Psoas muscle (tissue), 8 donors: Measurements from ENCODE around the gene COL23A1. TPM values are rescaled to one million over a fixed set of nuclear protein-coding genes. Genes with fewer than 3 reads are reported as not detected.

Experiments used
- ATAC-seq, 4 donors: fragments of 200-7000 bp; cut with Tn5 transposase; one replicate each; pipeline ENCODE4 v1.9.1; 2020; ENCODE audit warnings: moderate library complexity in 3 of 4, mild to moderate bottlenecking in 2 of 4
- DNase-seq, 2 donors: peaks; one replicate each; pipeline ENCODE4 v3.0.0-alpha.2; 2020
- H3K27ac ChIP-seq: fragments of 200-600 bp; one replicate; pipeline ENCODE4 v1.8.0; 2022
- H3K27me3 ChIP-seq, 3 donors: fragments of 200-600 bp in 1 of 3; one replicate each; pipeline versions ENCODE4 v1.6.1 to v1.8.0; 2013 to 2022; ENCODE audit warnings: low read length in 2 of 3, mild to moderate bottlenecking in 2 of 3, moderate library complexity in 1 of 3; ENCODE audit not compliant: insufficient read depth in 3 of 3
- H3K36me3 ChIP-seq, 2 donors: fragments of 200-600 bp in 1 of 2; one replicate each; pipeline versions ENCODE4 v1.6.1 to v1.8.0; 2013 to 2022; ENCODE audit warnings: low read depth in 1 of 2, mild to moderate bottlenecking in 1 of 2, moderate library complexity in 1 of 2; ENCODE audit not compliant: insufficient read depth in 1 of 2
- H3K4me1 ChIP-seq: fragments of 200-600 bp; one replicate; pipeline ENCODE4 v1.8.0; 2022
- H3K4me3 ChIP-seq: fragments of 200-600 bp; one replicate; pipeline ENCODE4 v1.8.0; 2022; ENCODE audit warnings: mild to moderate bottlenecking
- H3K9me3 ChIP-seq: fragments of 200-600 bp; one replicate; pipeline ENCODE4 v1.8.0; 2022
- WGBS, 3 donors: extraction: QIAGEN DNeasy Blood & Tissue Kit; methylation state at CpG; one replicate each; pipeline versions ENCODE4 v1.1.6 to v1.1.7; 2013; 5-methylcytosine and 5-hydroxymethylcytosine counted together
- intact Hi-C, 2 donors: fragments of 100-400 bp; cut with DNase I; formaldehyde crosslinking; loops; one replicate each; pipeline versions ENCODE4 v1.11.0 to v1.14.2; 2022
- polyA plus RNA-seq, 3 donors: library from polyadenylated mRNA; stranded (reverse); fragments of 200-250 nt; gene quantifications; one replicate each; pipeline ENCODE4 v1.2.3, GENCODE V29; 2013
- total RNA-seq, 4 donors: library from RNA; stranded (reverse); fragmentation: NEBNext Ultra II Directional in 2 of 4; extraction: Animal tissue kit (Norgen Biotek cat#: 25700) in 2 of 4; gene quantifications; one replicate each; pipeline versions ENCODE4 v1.2.1 to v1.2.4, GENCODE V29; 2021 to 2023
- TF ChIP-seq, protein P1 (sequence below): fragments of 200-600 bp; IDR thresholded peaks from one replicate; pipeline ENCODE4 v1.8.0; 2022; ENCODE audit warnings: antibody characterized with exemption
- donor health status: healthy with polysubstance abuse.
- donor health status: DM: no; HTN: no; CAD: no; lungs with moderate emphysema.
- donor health status: Bipolar disorder and iron deficiency.
- donor health status: healthy.
- donor health status: DM: yes; HTN: yes; CAD: no.
- donor health status: DM: no; HTN: no; CAD: no.
- donor health status: DM: no; HTN: no; CAD: no.
- donor health status: DM: yes; HTN: yes; CAD: no.

Gene COL23A1
- total and polyA plus RNA-seq, 7 donors, result 0.66 to 3.0 (median 1.2) TPM

DNA sequence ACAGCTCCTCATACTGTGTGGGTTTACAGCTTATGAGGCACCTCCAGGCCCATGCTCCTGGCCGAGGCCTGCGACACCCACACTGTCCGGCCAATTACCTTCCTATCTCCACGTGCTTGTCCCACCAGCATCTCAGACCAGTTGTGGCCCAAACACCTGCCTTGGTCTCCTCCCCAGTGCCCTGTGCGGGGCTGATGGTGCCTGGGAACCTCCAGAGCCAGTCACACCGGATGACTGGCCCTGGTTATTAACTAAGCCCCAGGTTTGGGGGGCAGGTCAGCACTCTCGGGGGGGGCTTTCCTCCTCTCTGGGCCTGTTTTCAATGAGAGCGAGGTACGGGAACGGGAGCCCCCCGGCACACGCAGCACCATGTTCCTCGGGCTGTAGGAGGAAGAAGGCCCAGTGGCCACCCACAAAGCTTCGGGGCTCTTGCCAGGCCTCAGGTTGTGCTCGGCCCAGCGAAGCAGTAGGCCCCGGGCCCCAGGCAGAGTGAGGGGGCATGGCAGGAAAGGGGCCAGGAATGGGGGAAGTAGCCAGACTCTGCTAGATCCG is 281.6 kb downstream of the COL23A1 start:
- WGBS, 3 donors, result 77 to 84% (median 80%) methylated on average over 17 to 18 of the region's 18 CpGs
- Histone ChIP-seq H3K4me1 (no peaks in the 10 kb centered on the region), H3K36me3 (no peaks in the 10 kb centered on the region), H3K9me3 (no peaks in the 10 kb centered on the region), H3K27ac (no peak overlapping the region), H3K4me3 (no peak overlapping the region), H3K27me3 (peaks cover 0 to 2% (median 0%) of the 10 kb centered on the region in 3 donors)
- TF ChIP-seq, protein P1, sequence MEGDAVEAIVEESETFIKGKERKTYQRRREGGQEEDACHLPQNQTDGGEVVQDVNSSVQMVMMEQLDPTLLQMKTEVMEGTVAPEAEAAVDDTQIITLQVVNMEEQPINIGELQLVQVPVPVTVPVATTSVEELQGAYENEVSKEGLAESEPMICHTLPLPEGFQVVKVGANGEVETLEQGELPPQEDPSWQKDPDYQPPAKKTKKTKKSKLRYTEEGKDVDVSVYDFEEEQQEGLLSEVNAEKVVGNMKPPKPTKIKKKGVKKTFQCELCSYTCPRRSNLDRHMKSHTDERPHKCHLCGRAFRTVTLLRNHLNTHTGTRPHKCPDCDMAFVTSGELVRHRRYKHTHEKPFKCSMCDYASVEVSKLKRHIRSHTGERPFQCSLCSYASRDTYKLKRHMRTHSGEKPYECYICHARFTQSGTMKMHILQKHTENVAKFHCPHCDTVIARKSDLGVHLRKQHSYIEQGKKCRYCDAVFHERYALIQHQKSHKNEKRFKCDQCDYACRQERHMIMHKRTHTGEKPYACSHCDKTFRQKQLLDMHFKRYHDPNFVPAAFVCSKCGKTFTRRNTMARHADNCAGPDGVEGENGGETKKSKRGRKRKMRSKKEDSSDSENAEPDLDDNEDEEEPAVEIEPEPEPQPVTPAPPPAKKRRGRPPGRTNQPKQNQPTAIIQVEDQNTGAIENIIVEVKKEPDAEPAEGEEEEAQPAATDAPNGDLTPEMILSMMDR, result no peak
- DNase-seq, result peak in 1 of 2 donors; percentile 8
- intact Hi-C loops, result no loop called here
- ATAC-seq, result no peak

DNA sequence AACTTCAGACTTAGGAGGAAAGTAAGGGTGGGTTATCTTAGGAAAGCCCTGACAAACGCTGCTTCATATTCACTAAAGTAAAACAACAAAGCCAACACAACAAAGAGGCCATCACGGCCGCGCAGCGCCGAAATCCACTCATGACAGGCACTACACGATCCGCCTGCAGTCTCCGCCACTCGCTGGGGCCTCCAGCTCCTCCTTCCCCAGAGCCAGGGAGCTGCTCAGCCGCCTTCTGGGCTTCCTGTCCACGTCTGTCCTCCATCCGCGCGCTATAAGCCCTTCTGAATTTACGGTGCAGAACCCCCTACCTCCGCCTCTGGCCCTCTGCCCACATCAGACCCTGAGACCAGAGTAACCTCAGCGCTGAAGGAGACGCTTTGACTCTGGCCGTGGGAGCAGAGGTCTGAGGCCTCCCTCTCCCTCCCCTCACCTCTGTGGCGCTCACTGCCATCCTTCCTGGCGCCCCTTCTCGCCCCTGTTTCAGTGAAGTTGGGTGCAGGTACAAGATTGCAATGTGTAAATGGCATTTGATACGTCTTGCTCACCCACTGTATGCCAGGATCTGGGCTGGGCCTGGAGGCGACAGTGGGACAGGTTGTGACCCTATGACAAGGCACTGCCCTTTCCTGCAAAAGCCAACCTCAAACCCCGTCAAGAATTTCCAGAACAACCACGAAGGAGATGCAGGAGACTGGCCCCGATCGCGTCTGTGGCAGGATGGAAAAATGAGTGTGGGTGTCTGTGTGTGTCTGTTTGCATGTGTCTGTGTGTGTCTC is 282.7 kb downstream of the COL23A1 start:
- DNase-seq, result peak in 1 of 2 donors; percentile 24
- intact Hi-C loops, result no loop called here
- Histone ChIP-seq H3K36me3 (no peaks in the 10 kb centered on the region), H3K4me3 (no peak overlapping the region), H3K4me1 (no peaks in the 10 kb centered on the region), H3K27me3 (peaks cover 0 to 2% (median 0%) of the 10 kb centered on the region in 3 donors), H3K27ac (no peak overlapping the region), H3K9me3 (no peaks in the 10 kb centered on the region)
- ATAC-seq, result no peak
- WGBS, 3 donors, result 86 to 87% (median 86%) methylated on average over 30 of the region's 30 CpGs
- TF ChIP-seq, protein P1, result no peak

DNA sequence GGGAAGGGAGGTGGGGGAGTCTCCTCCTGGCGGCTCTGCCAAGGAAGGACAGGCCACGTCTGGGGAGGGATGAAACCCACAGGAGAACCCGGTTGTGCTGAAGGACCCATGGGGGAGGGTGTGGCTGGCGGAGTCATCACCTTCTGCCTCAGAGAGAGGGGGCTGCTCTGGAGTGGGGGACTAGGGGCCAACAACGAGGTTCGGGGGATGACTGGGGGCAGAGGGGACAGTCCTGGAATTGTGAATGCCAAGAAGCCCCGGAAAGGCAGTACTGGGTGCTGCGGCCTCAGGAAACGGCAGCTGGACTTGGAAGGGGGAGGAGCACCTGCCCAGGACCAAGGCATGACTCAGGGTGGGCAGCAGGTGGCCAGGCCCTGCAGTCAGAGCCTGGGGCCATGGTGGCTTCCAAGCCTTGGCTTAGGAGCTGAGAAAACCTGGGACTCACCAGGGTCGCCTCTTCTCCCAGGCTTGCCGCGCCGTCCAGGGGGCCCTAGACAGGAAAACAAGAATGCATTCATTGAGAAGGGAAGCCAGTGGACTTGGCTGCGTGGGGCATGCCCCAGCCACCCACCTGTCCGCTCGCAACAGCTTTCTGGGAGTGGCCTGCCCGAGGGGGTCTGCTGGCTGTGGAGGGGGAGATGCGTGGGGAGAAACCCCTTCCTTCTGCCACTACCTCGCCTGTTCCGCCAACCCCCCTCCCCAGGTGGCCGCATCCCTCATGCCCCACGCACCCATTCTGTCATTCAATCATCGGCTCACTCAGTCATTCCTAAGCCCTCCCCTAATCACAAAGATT is 283.6 kb downstream of the COL23A1 start:
- DNase-seq (peak in 1 of 2 donors; percentile 26), ATAC-seq (no peak)
- no peak overlapping the region for H3K27ac ChIP-seq
- 67 to 79% (median 71%) methylated on average over 22 to 23 of the region's 23 CpGs for WGBS, 3 donors
- no peaks in the 10 kb centered on the region for H3K9me3 ChIP-seq
- H3K27me3 ChIP-seq, result peaks cover 0 to 2% (median 0%) of the 10 kb centered on the region in 3 donors
- no peak overlapping the region for H3K4me3 ChIP-seq
- TF ChIP-seq, protein P1, result no peak
- no peaks in the 10 kb centered on the region for H3K4me1 ChIP-seq
- intact Hi-C loops, result no loop called here
- H3K36me3 ChIP-seq, result no peaks in the 10 kb centered on the region

DNA sequence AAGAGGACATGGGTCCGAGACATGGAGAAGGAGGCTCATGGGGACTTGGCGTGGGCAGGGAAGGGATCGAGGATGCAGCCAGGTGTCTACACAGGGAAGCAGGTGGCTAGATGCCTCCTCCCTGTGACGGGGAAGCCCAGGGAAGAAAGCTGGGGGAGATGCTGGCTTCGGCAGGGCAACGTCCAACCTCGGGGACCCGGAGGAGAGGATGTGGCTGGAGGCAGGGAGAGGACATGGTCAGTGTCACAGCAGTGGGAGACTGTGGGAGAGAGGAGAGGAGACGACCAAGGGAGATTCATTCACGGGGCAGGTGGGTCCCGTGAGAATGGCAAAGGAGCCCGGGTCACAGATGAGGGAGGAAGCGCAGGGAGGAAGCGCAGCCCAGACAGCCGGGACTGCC is 284.4 kb downstream of the COL23A1 start:
- WGBS, 3 donors, result 84 to 89% (median 85%) methylated on average over 15 of the region's 15 CpGs
- Histone ChIP-seq H3K4me1 (no peaks in the 10 kb centered on the region), H3K27me3 (peaks cover 0 to 2% (median 0%) of the 10 kb centered on the region in 3 donors), H3K9me3 (no peaks in the 10 kb centered on the region), H3K27ac (no peak overlapping the region), H3K36me3 (no peaks in the 10 kb centered on the region), H3K4me3 (no peak overlapping the region)
- DNase-seq (peak in 1 of 2 donors; percentile 26), ATAC-seq (no peak)
- TF ChIP-seq, protein P1, result no peak
- intact Hi-C loops, result no loop called here
